Measurements from ENCODE around the gene CELF4.

Gene CELF4

GRCh38 chr18:37284260-37284659 lies 281.3 kb downstream of the CELF4 start:
- WGBS, 2 experiments: 89 to 92% methylated on average over 7 of the region's 7 CpGs
- no peaks in the 10 kb centered on the region for H3K9me3 ChIP-seq (ENCODE audit: control insufficient read depth, low read length)
- H3K4me3 ChIP-seq (ENCODE audit: insufficient read depth, low read depth, low read length): no peak overlapping the region
- no peaks in the 10 kb centered on the region for H3K4me1 ChIP-seq (ENCODE audit: control insufficient read depth, insufficient read depth, low read length)
- H3K27ac ChIP-seq (ENCODE audit: insufficient read depth, low read depth, low read length, poor library complexity, severe bottlenecking): no peak overlapping the region
- no peaks in the 10 kb centered on the region for H3K27me3 ChIP-seq (ENCODE audit: control insufficient read depth, insufficient read depth, low read length, poor library complexity, severe bottlenecking)
- H3K36me3 ChIP-seq (ENCODE audit: control insufficient read depth, insufficient read depth, low read length): no peaks in the 10 kb centered on the region

- no peak overlapping the region for H3K27ac ChIP-seq (ENCODE audit: insufficient read depth, low read depth, low read length, poor library complexity, severe bottlenecking)
- H3K9me3 ChIP-seq (ENCODE audit: control insufficient read depth, low read length): no peaks in the 10 kb centered on the region
- H3K4me3 ChIP-seq (ENCODE audit: insufficient read depth, low read depth, low read length): no peak overlapping the region
- no peaks in the 10 kb centered on the region for H3K27me3 ChIP-seq (ENCODE audit: control insufficient read depth, insufficient read depth, low read length, poor library complexity, severe bottlenecking)
- WGBS, 2 experiments: 72 to 74% methylated on average over 5 of the region's 5 CpGs
- no peaks in the 10 kb centered on the region for H3K4me1 ChIP-seq (ENCODE audit: control insufficient read depth, insufficient read depth, low read length)
- H3K36me3 ChIP-seq (ENCODE audit: control insufficient read depth, insufficient read depth, low read length): no peaks in the 10 kb centered on the region
Measured at GRCh38 chr18:37282386-37283037, 283.1 kb downstream of the CELF4 start.

GRCh38 chr18:37280701-37281393 lies 284.8 kb downstream of the CELF4 start:
- no peaks in the 10 kb centered on the region for H3K9me3 ChIP-seq (ENCODE audit: control insufficient read depth, low read length)
- WGBS, 2 experiments: 78 to 84% methylated on average over 11 of the region's 11 CpGs
- H3K4me3 ChIP-seq (ENCODE audit: insufficient read depth, low read depth, low read length): no peak overlapping the region
- H3K27me3 ChIP-seq (ENCODE audit: control insufficient read depth, insufficient read depth, low read length, poor library complexity, severe bottlenecking): no peaks in the 10 kb centered on the region
- H3K4me1 ChIP-seq (ENCODE audit: control insufficient read depth, insufficient read depth, low read length): peaks cover 7% of the 10 kb centered on the region
- H3K36me3 ChIP-seq (ENCODE audit: control insufficient read depth, insufficient read depth, low read length): no peaks in the 10 kb centered on the region
- no peak overlapping the region for H3K27ac ChIP-seq (ENCODE audit: insufficient read depth, low read depth, low read length, poor library complexity, severe bottlenecking)

GRCh38 chr18:37277804-37278203 lies 287.8 kb downstream of the CELF4 start:
- Histone ChIP-seq H3K4me1 (ENCODE audit: control insufficient read depth, insufficient read depth, low read length) (peaks cover 7% of the 10 kb centered on the region), H3K27ac (ENCODE audit: insufficient read depth, low read depth, low read length, poor library complexity, severe bottlenecking) (no peak overlapping the region), H3K27me3 (ENCODE audit: control insufficient read depth, insufficient read depth, low read length, poor library complexity, severe bottlenecking) (no peaks in the 10 kb centered on the region), H3K4me3 (ENCODE audit: insufficient read depth, low read depth, low read length) (no peak overlapping the region), H3K9me3 (ENCODE audit: control insufficient read depth, low read length) (no peaks in the 10 kb centered on the region), H3K36me3 (ENCODE audit: control insufficient read depth, insufficient read depth, low read length) (no peaks in the 10 kb centered on the region)
- WGBS, 2 experiments: 79 to 85% methylated on average over 10 of the region's 10 CpGs

GRCh38 chr18:37276111-37276890 lies 289.3 kb downstream of the CELF4 start:
- no peaks in the 10 kb centered on the region for H3K36me3 ChIP-seq (ENCODE audit: control insufficient read depth, insufficient read depth, low read length)
- H3K27me3 ChIP-seq (ENCODE audit: control insufficient read depth, insufficient read depth, low read length, poor library complexity, severe bottlenecking): no peaks in the 10 kb centered on the region
- no peaks in the 10 kb centered on the region for H3K9me3 ChIP-seq (ENCODE audit: control insufficient read depth, low read length)
- H3K4me1 ChIP-seq (ENCODE audit: control insufficient read depth, insufficient read depth, low read length): peaks cover 7% of the 10 kb centered on the region
- no peak overlapping the region for H3K27ac ChIP-seq (ENCODE audit: insufficient read depth, low read depth, low read length, poor library complexity, severe bottlenecking)
- WGBS, 2 experiments: 82 to 84% methylated on average over 10 of the region's 10 CpGs
- no peak overlapping the region for H3K4me3 ChIP-seq (ENCODE audit: insufficient read depth, low read depth, low read length)

GRCh38 chr18:37275237-37275741 lies 290.3 kb downstream of the CELF4 start:
- WGBS, 2 experiments: 83% methylated on average over 24 to 32 of the region's 32 CpGs
- Histone ChIP-seq H3K27ac (ENCODE audit: insufficient read depth, low read depth, low read length, poor library complexity, severe bottlenecking) (no peak overlapping the region), H3K36me3 (ENCODE audit: control insufficient read depth, insufficient read depth, low read length) (no peaks in the 10 kb centered on the region), H3K27me3 (ENCODE audit: control insufficient read depth, insufficient read depth, low read length, poor library complexity, severe bottlenecking) (no peaks in the 10 kb centered on the region), H3K4me1 (ENCODE audit: control insufficient read depth, insufficient read depth, low read length) (peaks cover 7% of the 10 kb centered on the region), H3K9me3 (ENCODE audit: control insufficient read depth, low read length) (no peaks in the 10 kb centered on the region), H3K4me3 (ENCODE audit: insufficient read depth, low read depth, low read length) (no peak overlapping the region)

- WGBS, 2 experiments: 95 to 96% methylated on average over 82 of the region's 82 CpGs
- Histone ChIP-seq H3K9me3 (ENCODE audit: control insufficient read depth, low read length) (no peaks in the 10 kb centered on the region), H3K4me3 (ENCODE audit: insufficient read depth, low read depth, low read length) (no peak overlapping the region), H3K27ac (ENCODE audit: insufficient read depth, low read depth, low read length, poor library complexity, severe bottlenecking) (no peak overlapping the region), H3K27me3 (ENCODE audit: control insufficient read depth, insufficient read depth, low read length, poor library complexity, severe bottlenecking) (no peaks in the 10 kb centered on the region), H3K36me3 (ENCODE audit: control insufficient read depth, insufficient read depth, low read length) (no peaks in the 10 kb centered on the region), H3K4me1 (ENCODE audit: control insufficient read depth, insufficient read depth, low read length) (peaks cover 7% of the 10 kb centered on the region)
Measured at GRCh38 chr18:37274309-37275236, 291.0 kb downstream of the CELF4 start.

GRCh38 chr18:37272841-37273240 lies 292.8 kb downstream of the CELF4 start:
- H3K9me3 ChIP-seq (ENCODE audit: control insufficient read depth, low read length): no peaks in the 10 kb centered on the region
- H3K4me1 ChIP-seq (ENCODE audit: control insufficient read depth, insufficient read depth, low read length): peaks cover 7% of the 10 kb centered on the region
- no peak overlapping the region for H3K4me3 ChIP-seq (ENCODE audit: insufficient read depth, low read depth, low read length)
- 88 to 91% methylated on average over 16 of the region's 16 CpGs for WGBS, 2 experiments
- H3K27me3 ChIP-seq (ENCODE audit: control insufficient read depth, insufficient read depth, low read length, poor library complexity, severe bottlenecking): peaks cover 11% of the 10 kb centered on the region
- no peaks in the 10 kb centered on the region for H3K36me3 ChIP-seq (ENCODE audit: control insufficient read depth, insufficient read depth, low read length)
- H3K27ac ChIP-seq (ENCODE audit: insufficient read depth, low read depth, low read length, poor library complexity, severe bottlenecking): no peak overlapping the region

GRCh38 chr18:37272226-37272625 lies 293.4 kb downstream of the CELF4 start:
- H3K27ac ChIP-seq (ENCODE audit: insufficient read depth, low read depth, low read length, poor library complexity, severe bottlenecking): no peak overlapping the region
- H3K27me3 ChIP-seq (ENCODE audit: control insufficient read depth, insufficient read depth, low read length, poor library complexity, severe bottlenecking): peaks cover 11% of the 10 kb centered on the region
- H3K4me3 ChIP-seq (ENCODE audit: insufficient read depth, low read depth, low read length): no peak overlapping the region
- 84 to 95% methylated on average over 1 to 2 of the region's 2 CpGs for WGBS, 2 experiments
- H3K9me3 ChIP-seq (ENCODE audit: control insufficient read depth, low read length): no peaks in the 10 kb centered on the region
- peaks cover 6% of the 10 kb centered on the region for H3K4me1 ChIP-seq (ENCODE audit: control insufficient read depth, insufficient read depth, low read length)
- H3K36me3 ChIP-seq (ENCODE audit: control insufficient read depth, insufficient read depth, low read length): no peaks in the 10 kb centered on the region

All from ectodermal cell (in vitro differentiated cells).